GM18499 (cell line): ENCODE results near the gene UCP2.

Experiments
- ATAC-seq: cut with Tn5 transposase; IDR thresholded peaks from one replicate; pipeline ENCODE4 v1.9.1; 2021; ENCODE audit warnings: moderate number of reproducible peaks; ENCODE audit not compliant: insufficient read depth, unreplicated experiment

The UCP2 gene

DNA sequence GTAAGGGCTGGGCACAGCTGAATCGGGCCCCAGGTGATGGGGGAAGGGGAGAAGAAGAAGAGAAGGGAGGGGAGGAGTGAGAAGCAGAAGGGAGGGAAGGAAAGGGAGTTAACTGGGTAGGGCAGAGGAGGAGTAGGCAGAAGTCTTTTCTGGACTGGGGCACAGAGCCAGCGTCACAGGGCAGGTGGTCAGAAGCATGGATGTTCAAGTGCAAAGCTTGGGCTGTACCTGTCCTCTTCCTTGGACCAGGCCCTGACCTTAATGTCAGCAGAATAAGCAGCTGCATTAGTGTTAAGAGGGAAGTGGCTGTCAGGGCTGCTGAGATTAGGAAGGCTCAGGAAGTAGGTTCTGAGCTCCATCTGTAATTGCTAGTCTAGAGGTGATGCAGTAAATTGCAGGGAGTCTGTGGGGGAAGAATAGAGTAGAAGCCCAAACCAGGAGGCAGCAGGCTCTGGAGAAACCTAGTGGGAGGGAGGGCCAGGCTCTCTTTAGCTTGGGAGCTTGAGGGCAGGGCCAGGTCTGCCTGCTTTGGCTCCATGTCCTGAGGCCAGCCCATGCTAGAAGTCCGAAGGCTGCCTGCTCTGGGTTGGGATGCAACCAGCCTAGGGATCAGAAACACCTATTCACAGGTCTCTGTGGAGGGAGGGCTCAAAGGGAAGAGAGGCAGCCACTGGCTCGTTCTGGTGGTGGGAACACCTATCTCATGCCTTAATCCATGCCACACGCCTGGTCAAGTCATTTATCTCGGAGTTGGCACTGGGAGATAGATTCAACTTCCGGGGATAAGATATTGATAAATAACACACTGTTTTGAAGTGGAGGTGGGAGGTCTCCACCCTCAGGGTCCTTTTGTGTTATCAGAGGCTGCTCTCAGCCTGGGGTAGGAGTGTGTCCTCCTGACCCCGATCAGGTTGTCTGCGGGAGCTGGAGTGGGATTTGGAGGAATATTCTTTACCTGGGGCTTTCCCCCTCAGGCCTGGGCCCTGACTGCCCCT lies 28.0 kb upstream of the UCP2 start:
- no peak for ATAC-seq

DNA sequence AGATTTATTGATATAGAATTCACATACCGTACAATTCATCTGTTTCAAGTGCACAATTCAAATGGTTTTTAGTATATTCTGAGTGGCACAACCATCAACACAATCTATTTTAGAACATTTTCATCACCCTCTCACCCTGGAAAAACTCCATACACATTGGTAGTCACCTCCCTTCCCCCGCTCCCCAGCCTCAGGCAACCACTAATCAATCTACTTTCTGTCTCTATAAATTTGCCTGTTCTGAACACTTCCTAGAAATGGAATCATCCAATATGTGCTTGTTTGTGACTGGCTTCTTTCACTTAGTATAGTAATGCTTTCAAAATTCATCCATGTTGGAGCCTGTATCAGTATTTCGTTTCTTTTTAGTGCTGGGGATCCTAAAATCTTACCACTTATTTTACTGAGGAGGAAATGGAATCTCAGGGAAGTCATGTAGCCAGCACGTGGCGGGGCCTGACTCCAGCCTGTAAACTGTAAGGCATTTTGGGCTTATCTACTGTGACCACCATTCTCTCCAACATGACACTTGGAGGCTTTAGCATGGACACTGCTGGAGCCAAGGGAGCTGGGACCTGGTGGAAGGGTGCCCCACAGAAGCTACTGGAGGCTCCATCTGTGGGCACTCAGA lies 27.1 kb upstream of the UCP2 start:
- no peak for ATAC-seq

DNA sequence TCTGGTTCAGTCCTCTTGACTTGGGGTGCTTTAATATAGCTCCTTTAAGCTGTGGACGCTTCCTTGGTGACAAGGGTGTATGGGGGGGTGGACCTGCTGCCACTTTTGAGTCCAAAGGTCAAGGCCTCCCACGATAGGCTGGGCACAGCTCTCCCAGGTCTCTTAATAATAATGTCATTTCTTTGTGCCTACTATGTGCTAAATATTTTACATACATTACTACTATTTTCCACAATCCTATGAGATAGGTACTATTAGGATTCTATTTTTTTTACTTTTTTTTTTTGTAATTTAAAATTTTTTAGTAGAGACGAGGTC lies 26.5 kb upstream of the UCP2 start:
- no peak for ATAC-seq

DNA sequence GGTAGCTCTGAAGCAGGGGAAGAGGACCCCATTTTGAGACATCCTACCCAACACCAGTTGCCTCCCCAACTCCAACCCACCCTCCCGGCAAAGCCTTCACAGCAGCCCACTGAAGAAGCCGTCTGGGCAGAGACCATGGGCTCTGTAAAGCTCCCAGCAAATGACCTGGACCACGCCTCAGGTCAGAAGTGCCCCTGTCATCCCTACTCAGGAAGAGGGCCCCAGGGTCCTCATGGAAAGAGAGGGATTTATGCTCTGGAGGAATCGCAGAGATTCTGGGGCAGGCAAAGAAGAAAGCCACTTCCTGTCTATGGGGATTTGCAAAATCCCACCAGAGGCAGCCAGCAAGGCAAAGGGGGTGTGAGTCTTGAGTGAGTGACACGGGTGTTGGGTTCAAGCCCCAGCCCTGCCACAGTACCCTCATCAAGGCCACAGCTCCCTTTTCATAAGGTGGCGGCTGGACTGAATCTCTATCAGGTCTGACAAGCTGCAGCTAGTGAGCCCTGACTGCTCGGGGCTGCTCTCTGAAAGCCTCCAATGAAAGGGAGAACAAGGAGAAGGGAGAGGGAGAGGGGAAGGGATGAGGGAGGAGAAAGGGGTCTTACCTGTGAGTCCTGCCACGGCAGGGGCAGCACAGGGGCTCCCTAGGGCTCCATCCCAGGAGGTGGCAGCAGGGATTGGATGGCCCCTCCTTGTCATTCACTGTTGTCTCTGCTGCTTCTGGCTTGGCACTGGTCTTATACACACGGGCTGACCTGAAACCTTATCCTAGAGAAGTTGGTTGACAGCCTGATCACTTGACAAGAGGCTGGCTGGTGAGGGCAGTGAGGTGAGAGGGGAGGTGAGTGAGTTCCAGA lies 26.0 kb upstream of the UCP2 start, which contains the start of gene UCP3:
UCP3 (minus strand) TSS at position 713 of the 857 bp plus-strand sequence. CDS start 2,043 bp downstream, outside the sequence.
- no peak for ATAC-seq

DNA sequence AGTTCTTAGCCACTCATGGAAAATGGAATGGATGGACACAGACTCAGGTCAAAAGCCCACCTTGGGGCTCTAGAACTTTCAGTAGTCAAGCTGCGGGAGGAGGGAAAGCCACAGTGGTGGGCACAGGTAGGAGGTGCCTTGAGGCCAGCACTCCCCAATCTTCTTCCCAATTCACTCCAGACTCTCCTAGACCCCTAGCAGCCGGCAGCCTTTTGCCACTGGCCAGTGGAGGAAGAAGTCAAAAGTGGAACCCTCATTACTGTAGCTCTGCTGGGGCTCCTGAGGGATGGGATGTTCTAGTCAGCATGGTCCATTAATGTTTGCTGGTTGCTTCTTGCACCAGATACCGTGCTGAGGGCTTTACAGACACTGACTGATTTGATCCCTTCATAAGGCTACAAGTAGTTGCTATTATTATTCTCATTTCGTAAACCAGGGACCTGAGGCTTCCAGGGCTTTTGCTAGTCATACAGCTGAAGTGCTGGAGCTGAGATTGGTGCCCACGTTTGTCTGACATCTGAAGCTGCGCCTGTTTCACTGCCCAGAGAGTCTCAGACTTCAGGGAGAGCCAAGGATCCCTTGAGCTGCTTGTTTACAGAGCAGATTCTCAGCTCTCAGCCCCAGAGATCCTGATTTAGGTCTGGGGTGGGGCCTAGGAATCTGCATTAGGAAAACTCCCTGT lies 25.2 kb upstream of the UCP2 start:
- ATAC-seq = no peak

DNA sequence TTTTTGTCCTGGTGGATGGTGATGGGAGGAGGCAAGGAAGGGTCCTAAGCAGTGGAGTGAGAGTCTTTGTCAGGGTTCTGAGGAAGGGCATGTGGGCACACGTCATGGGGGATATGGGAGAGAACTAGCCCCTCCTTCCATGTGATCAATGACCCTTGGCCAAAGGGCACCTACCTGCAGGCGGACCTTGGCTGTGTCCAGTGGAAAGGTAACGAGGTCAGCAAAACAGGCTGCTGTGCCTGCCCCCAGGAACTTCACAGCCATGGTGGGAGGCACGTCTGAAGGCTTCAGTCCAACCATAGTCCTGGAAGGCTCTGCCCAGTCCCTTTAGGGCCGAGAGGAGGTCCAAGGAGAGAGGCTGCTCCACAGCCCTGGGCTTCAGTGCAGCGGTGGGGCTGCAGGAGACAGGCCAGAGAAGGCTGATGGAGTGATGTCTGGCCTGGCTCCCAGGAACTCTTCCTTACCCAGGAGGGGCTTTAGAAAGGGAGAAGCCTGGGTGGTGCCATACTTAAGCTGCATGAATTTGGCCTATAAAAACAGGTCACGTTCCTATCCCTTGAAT lies 24.2 kb upstream of the UCP2 start:
- ATAC-seq = no peak

DNA sequence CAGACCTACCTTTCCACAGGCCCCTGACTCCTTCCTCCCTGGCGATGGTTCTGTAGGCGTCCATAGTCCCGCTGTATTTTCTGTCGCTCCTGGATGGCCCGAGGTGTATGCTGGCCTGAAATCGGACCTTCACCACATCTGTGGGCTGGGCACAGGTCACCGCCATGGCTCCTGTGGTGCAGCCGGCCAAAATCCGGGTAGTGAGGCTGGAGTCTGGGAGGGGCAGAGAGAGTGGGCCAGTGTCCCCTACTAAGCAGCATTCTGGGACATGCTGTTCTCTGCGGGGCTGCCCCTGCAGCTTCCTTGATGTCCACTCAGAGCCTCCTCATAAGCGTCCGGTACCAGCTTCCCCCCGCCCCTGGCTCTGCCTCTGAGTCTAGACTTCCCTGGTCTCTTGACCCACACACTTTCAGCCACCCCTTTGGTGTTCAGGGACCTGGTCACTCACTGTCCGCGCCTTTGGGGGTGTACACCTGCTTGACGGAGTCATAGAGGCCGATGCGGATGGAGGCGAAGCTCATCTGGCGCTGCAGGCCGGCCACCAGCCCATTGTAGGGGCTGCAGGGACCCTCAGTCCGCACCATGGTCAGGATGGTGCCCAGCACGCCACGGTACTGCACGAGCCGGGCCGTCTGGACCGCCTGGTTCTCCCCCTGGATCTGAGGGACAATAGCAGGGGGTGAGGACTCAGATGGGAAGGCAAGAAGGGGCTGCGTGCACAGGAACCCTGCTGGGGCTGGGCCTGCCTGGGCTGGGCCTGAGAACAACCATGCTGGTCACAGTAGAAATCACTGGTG lies 23.3 kb upstream of the UCP2 start:
- no peak for ATAC-seq

DNA sequence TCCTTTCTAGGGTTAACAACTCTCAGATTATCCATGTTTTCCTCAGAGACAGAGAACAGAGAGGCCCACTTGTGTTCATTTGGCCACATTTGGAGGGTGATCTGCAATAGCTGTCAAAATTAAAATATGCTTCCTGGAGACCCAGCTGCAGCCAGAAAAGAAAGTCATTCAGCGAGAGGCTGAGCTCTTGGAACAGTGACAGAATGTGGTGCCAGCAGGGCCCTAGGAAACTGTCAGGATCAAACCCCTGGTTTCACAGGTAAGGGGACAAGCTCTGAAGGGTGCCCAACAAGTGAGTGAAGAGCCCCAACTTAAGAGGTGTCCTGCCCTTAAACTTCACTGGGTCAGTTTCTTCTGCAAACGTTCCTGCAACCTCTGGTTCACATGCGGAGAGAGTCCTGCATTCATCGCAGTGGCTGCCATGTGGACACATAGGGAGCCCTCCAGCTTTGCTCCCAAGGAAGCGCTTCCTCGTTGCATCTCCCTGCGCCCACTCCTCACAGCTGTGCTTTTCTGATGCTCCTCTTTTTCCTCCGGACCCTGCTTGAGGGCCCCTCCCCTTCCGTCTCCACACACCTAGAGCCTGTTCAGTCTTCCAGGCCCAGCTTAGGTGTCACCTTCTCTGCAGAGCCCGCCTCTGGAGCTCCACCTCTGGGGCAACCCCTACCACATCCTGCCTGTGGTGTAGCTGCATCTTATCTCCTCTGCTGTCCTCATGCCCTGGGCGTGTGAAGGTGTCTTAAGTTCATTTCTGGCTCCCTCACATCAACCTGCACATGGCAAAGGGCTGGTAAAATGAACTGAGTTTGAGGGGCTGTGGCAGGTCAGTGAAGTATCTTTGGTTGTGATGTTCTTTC lies 22.3 kb upstream of the UCP2 start:
- ATAC-seq = no peak

DNA sequence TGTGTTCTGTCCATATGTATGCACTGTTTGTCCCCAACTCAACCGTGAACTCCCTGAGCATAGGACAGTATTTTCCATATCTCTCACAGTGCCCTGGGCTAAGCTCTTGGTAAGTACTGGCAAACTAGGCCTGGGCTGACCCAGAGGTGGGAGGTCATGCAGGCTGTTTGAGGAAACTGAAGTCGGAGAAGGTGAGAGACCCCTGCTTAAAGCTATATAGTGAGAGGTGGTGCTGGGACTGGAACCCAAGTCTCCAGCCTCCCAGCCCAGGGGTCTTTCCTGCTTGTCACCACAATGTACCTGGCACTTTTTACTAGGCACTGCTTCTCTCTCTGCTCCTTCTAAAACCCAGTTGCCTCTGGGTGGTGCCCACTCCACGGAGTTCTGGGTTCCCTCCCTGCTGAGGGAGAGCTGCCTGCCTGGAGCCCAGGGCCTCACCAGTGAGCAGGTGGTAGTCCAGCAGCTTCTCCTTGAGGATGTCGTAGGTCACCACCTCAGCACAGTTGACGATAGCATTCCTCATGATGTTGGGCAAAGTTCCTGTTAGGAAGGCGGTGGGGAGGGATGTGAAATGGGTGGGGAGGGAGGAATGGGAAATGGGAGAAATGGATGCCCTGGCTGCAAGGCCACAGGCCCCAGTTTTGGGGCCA lies 21.5 kb upstream of the UCP2 start:
- no peak for ATAC-seq

DNA sequence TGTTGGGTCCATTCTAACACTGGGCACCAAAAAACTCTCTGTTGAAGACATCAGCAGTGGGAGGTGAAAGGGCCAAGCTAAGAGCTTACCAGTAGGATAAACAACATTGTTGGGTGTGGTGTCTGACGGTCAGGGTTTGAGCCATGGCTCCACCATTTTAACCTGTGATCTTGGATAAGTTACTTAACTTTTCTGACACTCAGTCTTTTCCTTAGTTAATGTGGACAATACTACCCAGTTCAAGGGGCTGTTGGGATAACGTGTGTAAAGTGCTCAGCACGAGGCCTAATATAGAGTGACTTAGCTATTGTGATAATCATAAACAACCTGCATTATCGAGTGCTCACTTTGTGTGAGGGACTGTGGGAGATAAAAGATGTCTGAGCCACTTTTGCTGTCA lies 20.2 kb upstream of the UCP2 start:
- ATAC-seq = no peak

DNA sequence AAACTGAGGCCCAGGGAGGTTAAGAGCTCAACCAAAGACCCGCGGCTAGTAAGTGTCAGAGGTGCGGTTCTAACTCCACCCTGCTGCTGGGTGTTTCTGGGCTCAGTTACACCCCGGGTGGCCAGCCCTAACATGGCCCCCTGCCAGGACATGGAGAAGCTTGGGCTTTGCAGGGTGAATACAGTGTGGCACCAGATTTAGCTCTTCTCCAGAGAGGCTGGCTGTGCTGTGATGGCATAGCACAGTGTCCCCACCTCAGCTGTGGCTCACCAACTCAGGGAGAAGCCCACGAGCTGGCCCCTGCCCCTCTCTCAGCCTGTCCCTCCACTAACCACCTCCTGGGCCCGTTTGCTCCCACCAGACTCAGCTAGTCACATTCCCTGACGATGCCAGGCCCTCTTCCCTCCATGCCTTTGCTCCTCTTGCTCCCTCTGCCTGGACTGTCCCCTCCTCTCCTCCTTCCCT lies 19.2 kb upstream of the UCP2 start:
- ATAC-seq = no peak

DNA sequence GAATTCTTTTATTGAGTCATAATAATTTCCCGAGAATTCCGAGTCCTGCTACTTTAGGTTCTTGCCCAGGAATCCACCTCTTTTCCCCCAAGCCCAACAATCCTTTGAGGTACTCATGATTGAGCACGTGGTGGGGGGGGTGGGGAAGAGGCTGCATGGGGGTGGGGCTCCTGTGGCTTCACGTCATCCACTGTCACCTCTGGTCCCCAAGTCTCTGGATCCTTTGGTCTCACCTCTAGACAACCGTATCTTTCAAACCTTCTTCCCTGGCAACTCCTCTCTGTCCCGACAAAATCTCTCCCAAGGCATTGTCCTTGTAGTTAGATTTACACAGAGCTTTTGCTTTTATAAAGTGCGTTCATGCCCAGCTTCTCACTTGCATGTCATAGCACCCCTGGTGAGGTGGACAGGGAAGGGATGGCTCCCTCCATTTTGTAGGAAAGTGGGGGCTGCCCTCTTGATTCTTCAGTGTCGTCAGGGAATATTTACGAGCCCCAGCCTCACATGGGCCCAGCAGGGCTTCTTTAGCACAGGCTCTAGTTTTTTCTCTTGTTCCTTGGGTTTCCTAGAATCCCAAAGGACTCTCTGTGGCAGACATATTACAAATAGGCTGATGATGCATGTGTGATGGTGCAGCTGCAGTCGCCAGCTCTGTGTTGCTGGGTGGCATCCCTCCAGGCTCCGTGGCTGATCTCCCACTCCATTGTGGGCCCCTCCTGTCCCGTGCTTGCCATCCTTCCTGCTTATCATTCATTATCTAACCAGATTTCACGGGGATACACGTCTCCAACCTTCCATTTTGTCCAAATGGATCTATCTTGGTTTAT lies 17.9 kb upstream of the UCP2 start:
- no peak for ATAC-seq

DNA sequence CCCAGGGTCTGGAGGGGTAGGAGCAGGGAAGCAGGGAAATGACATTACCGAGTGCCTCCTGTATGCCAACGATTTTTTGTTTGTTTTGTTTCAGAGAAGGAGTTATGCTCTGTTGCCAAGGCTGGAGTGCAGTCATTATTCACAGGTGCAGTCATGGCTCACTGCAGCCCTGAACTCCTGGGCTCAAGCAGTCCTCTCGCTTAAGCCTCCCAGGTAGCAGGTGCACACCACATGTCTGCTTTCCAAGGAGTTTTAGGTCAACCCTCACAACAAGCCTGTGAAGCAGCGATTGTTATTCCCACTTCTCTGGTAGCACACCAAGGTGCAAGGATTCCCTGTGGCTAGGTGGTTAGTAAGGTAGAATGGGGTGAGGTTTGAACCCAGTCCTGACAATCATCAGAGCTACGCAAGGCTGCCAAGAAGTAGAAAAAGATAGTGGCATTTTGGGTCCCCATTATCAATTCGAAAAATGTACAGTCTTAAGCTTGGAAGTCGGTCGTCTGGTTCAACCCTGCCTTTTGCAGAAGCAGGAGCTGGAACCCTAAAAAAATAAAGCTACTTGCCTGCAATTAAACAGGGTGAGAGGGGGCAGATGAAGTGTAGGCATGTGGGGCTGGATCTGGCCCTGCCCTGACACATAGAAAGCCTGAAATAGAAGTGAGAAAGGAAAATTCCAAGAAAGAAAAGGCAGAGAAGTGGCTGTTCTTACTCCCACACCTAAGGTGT lies 17.1 kb upstream of the UCP2 start:
- no peak for ATAC-seq

DNA sequence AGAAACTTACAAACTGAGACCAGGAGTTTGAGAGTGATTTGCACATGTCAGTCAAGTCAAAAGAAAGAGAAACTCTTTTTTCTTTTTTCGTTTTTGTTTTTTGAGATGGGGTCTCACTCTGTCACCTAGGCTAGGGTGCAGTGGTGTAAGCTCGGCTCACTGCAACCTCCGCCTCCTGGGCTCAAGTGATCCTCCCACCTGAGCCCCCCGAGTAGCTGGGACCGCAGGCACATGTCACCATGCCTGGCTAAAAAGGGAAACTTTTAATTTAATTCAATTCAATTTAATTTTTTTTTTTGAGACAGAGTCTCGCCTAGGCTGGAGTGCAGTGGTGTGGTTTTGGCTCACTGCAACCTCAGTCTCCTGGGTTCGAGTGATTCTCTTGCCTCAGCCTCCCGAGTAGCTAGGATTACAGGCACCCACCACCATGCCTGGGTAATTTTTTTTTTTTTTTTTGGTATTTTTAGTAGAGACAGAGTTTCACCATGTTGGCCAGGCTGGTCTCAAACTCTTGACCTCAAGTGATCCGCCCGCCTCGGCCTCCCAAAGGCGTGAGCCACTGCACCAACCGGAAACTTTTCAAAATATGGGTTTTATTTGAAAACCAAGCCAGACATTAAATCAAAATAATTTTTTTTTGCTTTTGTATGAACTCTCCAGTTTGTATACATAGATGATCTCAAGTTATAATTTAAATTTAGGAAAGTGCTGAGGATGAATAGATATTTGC lies 16.4 kb upstream of the UCP2 start:
- ATAC-seq = no peak

DNA sequence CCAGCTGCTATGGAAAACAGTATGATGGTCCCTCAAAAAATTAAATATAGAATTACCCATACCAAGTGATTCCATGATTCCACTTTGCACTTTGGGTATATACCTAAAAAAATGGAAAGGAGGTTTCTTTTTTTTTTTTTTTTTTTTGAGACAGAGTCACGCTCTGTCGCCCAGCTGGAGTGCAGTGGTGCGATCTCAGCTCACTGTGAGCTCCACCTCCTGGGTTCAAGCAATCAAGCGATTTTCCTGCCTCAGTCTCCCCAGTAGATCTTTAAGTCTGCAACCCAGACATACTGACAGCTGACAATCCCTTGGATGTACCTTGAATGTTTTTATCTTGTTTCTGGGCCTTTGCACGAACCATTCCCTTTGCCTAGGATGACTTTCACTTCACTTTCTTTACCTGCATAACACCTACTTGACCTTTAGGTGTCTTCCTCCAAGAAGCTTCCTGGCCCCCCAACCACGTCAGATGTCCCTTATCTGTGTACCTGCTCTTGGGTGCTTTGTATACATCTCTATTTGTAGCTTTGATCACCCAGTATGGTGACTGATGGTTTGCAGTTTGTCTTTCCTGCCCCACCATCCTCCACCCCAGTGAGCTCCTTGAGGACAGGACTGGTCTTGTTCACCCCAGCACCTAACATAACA lies 14.6 kb upstream of the UCP2 start:
- no peak for ATAC-seq
